GM18870 (cell line): ENCODE data around the gene ECPAS.
A peak's percentile ranks its signal among the peaks of the same experiment; 100 is the strongest.
"Not testable (repeated sequence)": the region's sequence is repeated elsewhere in the genome, so short reads cannot be mapped to it uniquely, and the experiment has no call there.

Source experiments
- ATAC-seq: cut with Tn5 transposase; IDR thresholded peaks from one replicate; pipeline ENCODE4 v1.9.1; 2021; ENCODE audit warnings: moderate library complexity; ENCODE audit not compliant: unreplicated experiment

The ECPAS gene

DNA sequence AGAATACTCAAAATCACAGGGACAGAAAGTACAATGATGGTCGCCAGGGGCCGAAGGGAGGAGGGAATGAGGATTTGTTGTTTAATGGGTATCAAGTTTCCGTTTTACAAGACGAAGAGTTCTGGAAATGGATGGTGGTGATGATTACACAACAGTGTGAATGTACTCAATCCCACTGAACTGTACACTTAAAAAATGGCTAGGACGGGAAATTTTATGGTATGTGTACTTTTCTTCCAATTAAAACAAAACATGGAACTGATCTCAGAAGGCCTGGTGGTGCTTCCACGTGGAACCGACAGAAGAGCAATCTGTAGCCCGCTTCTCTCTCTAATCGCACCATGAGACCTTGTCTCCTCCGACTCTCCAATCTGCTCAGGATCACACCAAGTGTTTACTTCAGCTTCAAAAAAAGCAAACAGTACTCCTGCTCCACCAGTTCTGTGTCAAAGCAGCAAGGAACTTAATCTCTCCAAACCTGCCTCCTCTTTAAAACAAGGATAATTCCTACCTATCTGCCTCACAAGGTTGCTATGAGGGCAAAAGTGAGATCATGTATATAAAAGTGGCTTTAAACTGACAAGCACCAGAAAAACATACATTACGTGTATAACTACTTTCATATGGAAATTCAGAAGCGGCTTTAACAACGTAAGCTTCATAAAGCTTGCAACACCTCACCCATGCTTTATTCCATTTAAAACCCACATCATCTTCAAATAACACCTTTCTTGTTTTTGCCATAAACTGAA lies 2.1 kb downstream of the ECPAS start:
- no peak for ATAC-seq

DNA sequence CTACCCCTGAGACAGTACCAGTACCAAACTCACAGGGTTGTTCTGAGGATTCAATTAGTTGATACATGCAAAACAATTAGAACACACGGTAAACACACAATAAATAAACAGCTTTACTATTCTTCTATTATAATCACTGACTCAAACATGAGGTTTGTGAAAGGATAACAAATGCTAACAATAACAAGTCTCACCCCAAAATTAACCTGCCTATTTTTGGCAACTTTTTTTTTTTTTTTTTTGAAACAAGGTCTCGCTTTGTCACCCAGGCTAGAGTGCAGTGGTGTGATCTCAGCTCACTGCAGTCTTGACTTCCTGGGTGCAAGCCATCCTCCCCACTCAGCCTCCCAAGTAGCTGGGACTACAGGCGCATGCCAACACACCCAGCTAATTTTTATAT lies 6.5 kb downstream of the ECPAS start:
- ATAC-seq, result no peak

DNA sequence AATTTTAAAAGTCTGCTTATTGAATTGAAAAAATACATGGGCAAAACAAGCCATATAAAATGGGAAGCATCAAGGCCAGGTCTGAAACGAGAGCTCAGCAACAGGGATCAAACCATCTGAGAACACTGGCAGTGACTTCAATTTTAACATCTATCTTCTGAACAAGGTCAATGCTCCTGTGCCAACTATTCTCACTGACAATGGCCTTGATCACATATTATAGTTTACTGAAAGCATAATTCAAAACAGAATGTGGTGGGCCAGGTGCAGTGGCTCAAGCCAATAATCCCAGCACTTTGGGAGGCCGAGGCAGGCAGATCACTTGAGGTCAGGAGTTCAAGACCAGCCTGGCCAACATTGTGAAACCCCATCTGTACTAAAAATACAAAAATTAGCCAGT lies 9.0 kb downstream of the ECPAS start:
- no peak for ATAC-seq

DNA sequence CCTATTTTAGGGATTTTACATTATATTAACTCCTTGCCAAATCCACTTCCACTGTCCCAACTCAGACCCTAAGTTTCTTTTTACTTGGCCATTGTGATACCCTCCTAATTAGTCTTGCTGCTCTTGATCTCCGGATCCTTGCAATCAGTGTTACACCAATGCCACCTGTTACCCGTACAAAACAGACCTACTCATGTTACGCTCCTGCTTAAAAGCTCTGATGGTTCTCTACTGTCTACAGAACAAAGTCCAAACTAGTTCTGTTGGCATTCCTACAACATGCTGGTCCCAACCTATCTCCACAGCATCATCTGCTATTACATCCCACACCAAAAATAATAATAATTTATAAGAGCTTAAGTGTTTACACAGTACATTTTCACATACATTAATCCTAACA lies 9.8 kb downstream of the ECPAS start:
- no peak for ATAC-seq

DNA sequence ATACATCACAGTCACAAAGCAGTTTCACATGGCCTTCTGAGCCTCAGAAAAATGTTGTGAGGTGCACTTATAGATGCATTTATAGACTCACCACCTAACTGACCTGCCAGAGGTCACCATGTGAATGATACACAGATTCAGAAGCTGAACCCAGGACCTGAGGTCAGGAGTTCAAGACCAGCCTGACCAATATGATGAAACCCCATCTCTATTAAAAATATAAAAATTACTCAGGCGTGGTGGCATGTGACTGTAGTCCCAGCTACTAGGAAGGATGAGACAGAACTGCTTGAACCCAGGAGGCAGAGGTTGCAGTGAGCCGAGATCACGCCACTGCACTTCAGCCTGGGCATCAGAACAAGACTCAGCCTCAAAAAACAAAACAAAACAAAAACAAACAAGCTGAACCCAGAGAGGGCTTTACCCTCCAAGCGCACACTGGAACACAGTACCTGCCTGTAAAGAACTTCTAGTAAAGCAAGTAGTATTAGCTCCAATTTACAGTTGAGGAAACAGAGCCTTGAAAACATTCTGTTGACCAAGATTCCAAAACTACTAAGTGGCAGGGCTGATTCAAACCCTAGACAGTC lies 16.3 kb downstream of the ECPAS start:
- ATAC-seq, result no peak

DNA sequence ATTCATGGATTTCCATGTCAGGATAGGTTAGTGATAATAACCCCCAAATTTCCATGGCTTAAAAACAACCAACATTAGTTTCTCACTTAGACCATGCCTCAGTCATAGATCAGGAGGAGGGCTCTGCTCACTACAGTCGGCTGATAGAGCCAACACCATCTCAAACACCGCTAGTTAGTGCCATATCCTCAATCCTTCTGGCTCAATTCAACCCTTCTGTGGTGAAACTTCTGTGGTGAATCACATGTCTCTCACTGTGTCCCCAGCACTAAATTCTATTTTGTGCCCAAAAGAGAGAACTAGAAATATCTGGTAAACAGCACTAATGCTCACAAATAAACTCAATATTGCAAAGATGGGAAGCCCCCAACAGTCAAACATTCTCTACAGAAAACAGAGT lies 21.1 kb downstream of the ECPAS start:
- no peak for ATAC-seq

DNA sequence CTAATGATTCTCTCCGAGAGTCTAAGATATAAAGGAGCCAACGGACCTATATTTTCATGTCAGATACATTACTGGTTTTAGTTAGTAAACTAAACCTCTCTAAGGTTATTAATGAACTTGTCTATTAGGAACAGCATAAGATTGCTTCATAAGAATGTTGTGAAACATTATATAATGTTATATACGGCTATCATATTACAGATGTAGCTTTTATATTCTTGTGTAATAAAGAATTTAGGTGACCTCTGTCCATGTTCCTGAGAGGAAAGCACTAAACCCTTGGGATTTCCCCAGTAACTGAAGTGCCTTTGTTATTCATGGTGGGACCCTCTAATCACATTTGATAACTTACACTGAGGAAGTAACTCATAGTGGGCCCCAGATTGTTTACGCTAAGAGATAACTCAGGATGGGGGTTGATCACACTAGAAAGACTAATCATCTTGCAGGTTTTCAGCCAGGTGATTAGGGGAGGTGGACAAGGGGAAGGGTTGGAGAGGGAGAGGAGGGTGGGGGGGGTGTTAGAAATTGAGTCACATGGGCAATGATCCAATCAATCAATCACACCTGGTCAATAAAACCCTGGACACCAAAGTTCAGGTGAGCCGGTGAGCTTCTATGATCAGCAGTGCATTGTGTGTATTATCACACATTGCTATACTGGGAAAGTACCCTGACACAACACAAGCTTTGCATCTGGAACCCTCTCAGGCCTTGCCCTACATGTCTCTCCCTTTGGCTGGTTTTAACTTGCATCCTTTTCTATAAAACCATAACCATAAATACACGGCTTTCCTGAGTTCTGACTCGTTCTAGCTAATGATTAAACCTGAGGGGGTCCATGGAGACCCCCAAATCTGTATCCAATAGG lies 25.8 kb downstream of the ECPAS start:
- ATAC-seq, result no peak

DNA sequence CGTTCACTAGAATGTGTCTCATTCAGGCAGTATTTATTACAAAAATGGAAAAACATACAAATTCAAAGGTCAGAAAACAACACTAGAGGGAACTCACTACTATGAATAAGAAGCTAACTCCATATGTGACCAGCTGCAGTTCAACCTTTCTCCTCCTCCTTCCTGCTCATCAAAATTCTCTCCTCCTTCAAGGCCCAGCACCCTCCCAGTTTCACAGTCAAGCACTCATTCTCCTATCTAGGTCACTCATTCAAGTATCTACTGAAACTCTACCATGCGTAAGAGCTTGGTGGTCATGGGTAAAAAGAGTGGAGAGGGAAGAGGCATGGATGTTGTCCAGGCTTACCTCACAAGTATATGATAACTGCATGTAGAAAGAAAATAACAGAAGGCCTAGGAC lies 27.7 kb downstream of the ECPAS start:
- ATAC-seq, result peak; percentile 67

DNA sequence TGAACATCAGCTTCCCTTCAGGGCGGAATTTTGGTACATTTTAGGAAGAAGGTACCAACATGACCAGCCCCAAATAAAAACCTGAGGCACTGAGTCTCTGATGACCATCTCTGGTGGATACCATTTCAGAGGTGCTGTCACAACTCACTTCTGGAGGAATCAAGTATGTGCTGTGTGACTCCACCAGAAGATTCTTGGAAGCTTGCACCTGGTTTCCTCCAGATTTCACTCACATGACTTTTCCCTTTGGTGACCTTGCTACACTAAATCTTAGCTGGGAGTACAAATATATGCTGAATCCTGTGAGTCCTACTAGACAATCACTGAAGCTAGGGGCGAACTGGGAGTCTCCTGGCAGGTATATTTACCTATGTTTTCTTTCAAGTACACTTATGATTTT lies 28.5 kb downstream of the ECPAS start:
- no peak for ATAC-seq

DNA sequence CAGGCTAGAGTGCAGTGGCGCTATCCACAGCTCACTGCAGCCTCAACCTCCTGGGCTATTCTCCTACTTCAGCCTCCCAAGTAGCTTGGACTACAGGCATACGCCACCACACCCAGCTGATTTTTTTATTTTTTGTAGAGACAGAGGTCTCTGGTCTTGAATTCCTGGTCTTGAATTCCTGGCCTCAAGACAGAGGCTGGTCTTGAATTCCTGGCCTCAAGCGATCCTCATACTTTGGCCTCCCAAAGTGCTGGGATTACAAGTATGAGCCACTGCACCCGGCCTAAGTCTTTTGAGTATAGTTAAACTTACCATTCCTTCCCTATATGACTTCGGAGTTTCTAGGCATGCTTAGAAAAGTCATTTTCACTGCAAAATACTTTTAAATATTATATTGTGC lies 29.4 kb downstream of the ECPAS start:
- ATAC-seq, result no peak

DNA sequence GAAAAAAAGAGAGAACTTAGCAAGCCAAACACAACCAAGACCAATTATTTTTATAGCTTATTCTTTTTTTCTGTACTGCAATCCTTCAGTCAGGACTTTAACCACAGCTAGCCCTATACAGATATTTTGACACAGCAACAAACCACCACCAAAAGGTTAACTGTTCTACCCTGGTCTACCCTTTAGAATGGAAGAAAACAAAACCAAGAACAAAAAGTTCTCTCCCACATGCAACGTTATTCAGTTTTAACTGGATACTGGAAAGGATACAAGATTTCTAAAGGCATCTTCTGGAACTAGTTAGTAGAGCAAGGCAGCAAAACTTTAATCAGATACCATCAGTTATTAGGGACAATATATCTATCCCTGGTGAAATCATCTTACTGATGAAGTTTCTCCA lies 32.6 kb downstream of the ECPAS start:
- ATAC-seq, result no peak

DNA sequence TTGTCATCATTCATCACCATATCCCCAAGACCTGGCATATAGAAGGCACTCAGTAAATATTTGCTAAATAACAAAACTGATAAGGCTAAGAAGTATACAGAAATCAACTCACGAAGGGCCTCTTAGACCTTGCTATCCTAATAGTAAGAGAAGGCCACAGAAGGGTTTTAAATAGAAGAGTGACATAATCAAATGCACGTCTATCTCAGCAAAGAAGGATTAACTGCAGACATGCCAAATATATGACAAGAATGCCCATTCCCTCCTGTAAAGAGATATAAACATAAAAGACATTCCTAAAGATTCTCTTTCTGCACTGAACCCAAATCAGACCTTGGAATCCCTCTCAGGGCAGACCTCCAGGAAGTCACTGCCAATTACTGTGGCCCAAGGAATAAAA lies 34.1 kb downstream of the ECPAS start:
- ATAC-seq, result no peak

DNA sequence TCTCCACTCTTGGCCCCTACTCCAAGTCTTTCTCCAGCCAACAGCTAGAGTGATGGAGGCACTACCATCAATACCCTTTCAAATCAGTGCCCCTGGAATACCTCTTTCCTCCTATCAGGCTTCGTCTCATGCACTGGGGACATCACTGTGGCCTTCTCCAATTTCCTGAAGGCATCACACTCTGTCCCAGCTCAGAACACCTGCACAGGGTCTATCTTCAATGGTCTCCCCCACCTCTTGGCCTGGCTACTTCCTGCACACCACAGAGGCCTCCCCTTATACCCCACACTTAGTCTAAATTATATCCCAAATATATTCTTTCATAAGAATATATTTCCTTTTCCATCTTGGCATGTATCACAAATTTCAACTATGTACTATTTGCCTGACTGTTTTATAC lies 34.5 kb downstream of the ECPAS start:
- no peak for ATAC-seq

DNA sequence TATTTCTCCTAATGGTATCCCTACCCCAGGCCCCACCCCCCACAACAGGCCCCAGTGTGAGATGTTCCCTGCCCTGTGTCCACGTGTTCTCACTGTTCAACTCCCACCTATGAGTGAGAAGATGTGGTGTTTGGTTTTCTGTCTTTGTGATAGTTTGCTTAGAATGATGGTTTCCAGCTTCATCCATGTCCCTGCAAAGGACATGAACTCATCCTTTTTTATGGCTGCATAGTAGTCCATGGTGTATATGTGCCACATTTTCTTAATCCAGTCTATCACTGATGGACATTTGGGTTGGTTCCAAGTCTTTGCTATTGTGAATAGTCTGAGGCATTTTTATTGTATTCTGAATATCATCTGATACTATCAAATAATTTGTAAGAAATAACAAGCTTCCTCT lies 38.4 kb downstream of the ECPAS start:
- not testable (repeated sequence) for ATAC-seq

DNA sequence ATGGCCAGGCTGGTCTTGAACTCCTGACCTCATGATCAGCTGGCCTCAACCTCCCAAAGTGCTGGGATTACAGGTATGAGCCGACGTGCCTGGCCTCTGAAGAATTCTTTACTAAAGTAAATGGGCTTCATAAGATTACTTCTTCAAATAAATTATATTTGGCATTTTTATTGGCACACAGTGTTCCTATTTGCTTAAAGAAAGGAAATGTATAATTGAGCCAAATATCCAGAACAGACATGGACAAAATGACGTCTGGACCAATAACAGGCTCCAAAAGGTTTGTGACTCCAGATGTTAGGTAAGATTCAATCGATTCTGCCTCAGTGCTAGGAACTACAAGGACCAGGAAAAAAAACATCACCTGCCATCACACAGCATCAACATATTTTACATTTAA lies 40.7 kb downstream of the ECPAS start:
- no peak for ATAC-seq

DNA sequence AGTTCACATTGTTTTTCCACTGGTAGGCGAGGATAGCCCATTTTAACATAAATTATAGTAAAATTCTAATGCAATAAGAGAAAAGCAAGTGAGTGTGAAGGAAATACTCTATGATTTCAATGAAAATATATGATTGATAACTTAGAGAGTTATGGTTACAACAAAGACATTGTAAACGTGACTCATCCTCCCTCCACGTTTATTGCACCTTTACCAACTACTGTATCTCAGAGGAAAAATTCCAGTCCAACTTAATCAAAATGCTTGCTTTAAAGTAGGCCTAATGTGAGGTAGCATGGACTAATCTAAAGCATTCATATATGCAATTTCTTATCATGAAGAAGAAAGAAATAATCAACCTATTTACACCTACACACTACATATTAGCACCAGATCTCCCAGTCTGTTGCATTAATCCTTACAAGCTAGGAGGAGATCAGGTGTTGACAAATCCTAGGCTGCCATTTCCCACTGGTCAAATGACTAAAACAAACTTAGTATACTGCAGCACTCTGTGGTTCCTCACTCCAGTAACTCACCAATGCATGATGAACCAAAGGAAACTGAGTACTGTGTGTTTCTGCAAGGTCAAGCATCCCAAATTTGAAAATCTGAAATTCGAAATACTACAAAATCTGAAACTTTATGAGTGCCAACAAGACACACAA lies 41.7 kb downstream of the ECPAS start:
- ATAC-seq, result no peak

DNA sequence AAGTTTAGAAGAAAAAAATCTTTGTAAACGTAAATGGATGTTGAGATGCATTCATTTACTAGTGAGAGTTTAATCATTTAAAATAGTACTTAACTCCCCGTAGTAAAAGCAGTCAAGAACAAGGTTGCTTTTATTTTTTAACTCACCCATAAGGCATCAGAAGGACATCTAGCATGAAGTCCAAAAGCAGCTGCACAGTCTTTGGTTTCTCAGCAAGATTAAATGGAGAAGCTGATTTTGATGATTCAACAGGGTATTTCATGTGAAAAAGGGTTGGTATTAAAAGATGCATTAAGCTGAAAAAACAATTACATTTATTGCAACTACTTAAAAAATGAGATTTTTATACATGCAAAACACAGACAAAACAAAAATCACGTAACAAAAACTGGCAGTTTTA lies 44.0 kb downstream of the ECPAS start:
- no peak for ATAC-seq

DNA sequence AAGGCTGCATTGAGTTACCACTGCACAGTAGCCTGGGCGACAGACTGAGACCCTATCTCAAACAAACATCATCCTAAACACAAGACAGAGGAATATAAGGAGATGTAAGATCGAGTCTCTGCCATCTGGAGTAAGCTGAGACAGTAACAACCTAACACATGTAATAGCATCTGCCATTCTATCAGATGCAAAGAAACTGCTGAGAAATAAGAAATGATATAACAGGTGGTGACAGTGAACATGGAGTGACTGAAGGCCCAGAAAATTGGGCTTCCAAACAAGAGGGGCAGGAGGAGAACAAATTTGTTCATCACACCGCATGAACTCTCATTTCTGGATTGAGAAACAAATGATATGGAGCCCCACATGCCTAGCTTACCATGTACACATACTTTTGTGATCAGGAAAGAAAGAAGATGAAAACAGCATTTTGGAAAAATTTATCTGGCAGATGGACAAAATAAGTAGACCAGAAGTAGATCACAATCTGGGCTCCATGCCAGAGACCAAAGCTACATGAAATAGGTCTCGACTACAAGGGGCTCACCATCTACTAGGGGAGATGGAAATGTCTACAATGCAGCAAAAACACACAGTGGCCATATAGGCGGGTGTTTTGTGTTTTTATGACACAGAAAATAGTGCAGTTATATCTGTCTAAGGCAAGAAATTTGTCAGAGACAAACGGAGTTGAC lies 45.5 kb downstream of the ECPAS start:
- ATAC-seq, result no peak

DNA sequence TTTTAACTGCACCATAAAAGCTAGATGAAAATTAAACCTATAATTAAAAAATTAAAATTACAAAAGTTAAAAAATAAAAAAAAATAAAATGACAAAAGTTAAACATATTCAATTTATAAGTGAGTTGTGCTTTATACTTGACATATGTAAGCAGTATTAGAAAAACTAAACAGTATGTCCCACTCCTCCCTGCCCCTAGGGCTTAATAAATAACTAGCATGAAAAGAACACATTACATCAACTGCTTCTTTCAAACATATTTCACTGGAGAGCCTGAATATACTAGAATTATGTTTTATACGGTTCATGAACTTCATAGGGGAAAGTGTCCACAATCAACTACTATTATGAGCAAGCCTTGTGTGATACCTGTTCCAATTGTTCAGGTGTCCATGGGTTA lies 47.6 kb downstream of the ECPAS start:
- ATAC-seq, result no peak

DNA sequence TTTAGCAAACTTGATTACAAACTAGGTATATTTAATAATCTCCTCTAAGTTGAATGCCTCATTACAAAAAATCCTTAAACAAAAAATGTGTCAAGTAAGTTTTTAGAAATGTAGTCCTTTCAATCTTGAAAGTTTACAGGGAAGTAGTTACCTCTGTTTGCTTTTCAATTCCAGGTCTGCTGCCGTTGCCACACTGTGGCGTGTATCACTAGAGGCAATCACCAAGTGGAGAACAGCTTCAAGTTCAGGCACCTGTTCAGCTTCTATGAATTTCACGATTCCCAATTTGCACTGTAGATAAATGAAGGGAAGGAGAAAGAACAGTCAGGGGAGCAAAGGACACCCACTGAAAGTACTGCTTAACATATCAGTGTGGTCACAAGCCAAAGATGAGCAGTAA lies 51.1 kb downstream of the ECPAS start:
- no peak for ATAC-seq

DNA sequence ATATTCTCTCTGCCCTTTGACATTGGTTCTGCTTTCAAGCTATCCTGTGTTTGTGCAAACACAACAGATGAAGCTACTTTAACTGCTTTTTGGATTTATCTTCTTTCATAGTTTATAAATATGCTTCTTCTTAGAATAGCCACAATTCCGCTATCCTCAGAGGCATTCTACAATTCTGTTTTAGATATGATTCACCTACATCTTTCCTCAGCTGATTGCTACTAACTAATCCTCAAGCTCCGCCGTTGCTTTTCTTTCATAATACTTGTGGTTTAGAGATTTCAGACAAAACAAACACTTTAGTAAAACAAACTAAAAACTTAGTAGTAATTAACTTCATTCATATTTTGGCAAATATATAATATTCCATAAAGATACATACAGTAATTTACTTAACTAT lies 52.5 kb downstream of the ECPAS start:
- ATAC-seq, result no peak
